HUES64 (cell line): ENCODE measurements around the gene NEUROD1.

Experiments
- H3K27ac ChIP-seq: 2 replicates; pipeline ENCODE4 v1.7.0; 2013; ENCODE audit warnings: low read depth, low read length, inconsistent platforms
- H3K27me3 ChIP-seq: 2 replicates; pipeline ENCODE4 v1.6.1; 2013; ENCODE audit warnings: mild to moderate bottlenecking, low read length; ENCODE audit not compliant: insufficient read depth
- H3K36me3 ChIP-seq: 2 replicates; pipeline ENCODE4 v1.6.1; 2013; ENCODE audit warnings: mild to moderate bottlenecking, low read length; ENCODE audit not compliant: insufficient read depth
- H3K4me1 ChIP-seq: 2 replicates; pipeline ENCODE4 v1.6.1; 2013; ENCODE audit warnings: mild to moderate bottlenecking, low read length, moderate library complexity; ENCODE audit not compliant: insufficient read depth
- H3K4me3 ChIP-seq: 2 replicates; pipeline ENCODE4 v1.5.1; 2013; ENCODE audit warnings: mild to moderate bottlenecking, low read length, moderate library complexity
- H3K9ac ChIP-seq: 2 replicates; pipeline ENCODE4 v1.6.1; 2013; ENCODE audit warnings: mild to moderate bottlenecking, low read depth, low read length
- H3K9me3 ChIP-seq: 2 replicates; pipeline ENCODE4 v1.6.1; 2013; ENCODE audit warnings: low read depth, low read length; ENCODE audit not compliant: insufficient read depth
- WGBS: fragments of 150-250, 120-280 bp; methylation state at CpG from one replicate; pipeline ENCODE4 v1.1.7; 2013; ENCODE audit warnings: missing lambda C conversion rate; 5-methylcytosine and 5-hydroxymethylcytosine counted together

The NEUROD1 gene

DNA sequence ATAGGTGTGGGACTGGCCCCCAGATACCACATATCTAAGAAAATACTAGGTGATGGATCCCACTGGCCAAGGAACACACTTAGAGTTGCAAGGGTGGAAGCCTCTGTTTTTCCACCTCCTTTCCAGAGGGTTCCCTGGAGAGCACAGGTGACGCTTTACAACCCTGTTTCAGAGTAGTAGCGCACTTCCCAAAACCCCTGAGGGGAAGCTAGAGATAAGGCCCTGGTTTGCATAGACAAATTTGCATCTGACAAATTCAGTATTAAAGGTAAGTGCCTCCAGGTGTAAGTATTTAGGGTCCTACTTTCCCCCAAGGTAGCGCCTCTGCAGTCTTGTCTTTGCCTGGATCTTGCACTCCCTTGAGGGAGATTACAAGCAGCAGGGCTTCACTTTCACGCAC is 22.9 kb downstream of the NEUROD1 start:
- Histone ChIP-seq H3K4me1 (peaks cover 7% of the 10 kb centered on the region; the same call in 1 of the 2 replicates), H3K27ac (no peak overlapping the region), H3K9me3 (no peaks in the 10 kb centered on the region), H3K9ac (no peak overlapping the region), H3K27me3 (peaks cover 98% of the 10 kb centered on the region), H3K4me3 (peak overlapping the region; percentile 74), H3K36me3 (no peaks in the 10 kb centered on the region)
- 8% methylated on average over 4 of the region's 4 CpGs for WGBS

DNA sequence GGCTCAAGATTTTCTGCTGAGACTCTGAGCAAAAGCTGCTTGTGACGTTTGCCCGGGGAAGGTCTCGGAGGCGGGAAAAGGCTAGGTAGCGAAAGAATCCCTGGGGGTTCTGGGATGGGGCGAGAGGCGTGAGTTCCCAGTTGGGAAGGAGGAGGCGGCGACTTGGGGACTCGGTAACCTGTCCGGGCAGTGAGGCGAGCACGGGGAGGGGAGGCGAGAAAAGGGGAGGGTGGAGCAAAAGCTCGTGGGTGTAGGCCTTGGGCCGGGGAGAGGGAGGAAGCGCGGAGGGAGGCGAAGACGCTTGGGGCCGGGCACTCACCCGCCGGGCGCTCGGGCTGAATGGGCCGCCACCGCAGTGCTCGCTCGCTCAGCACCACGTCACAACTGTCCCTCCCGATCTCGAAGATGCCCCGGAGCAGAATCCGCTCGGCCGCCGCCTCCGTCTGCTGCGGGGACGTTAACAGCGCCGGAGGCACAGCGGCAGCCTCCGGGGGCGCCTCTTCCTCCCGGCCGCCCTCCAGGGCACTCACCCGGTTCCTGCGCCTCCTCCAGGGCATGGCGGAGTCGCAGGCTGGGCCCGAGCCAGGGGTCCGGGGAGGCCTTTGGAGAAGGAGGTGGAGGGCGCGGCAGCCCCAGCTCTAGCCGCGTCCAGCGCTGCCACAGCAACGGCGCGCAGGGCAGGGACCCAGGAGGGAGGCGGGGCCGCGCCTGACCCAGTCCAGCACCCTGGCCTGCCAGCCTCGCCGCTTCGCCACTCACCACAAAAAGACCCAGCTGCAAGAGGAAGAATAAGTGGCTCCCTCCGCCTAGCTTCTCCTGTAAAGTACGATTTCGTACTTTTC is 23.6 kb downstream of the NEUROD1 start, which contains the start of gene CERKL:
TSS of gene CERKL (minus strand) at position 656 of the 842 bp plus-strand sequence. CDS start at position 557, 99 bp downstream.
- H3K9me3 ChIP-seq, result no peaks in the 10 kb centered on the region
- H3K27me3 ChIP-seq, result peaks cover 98% of the 10 kb centered on the region
- peak within 1 kb of the TSS; percentile 74 for H3K4me3 ChIP-seq
- H3K9ac ChIP-seq, result peak within 1 kb of the TSS; percentile 31; the same call in 1 of the 2 replicates
- no peaks in the 10 kb centered on the region for H3K36me3 ChIP-seq
- no peak within 1 kb of the TSS for H3K27ac ChIP-seq
- WGBS, result under 1% methylated on average over 70 of the region's 70 CpGs
- H3K4me1 ChIP-seq, result peaks cover 7% of the 10 kb centered on the region; the same call in 1 of the 2 replicates

DNA sequence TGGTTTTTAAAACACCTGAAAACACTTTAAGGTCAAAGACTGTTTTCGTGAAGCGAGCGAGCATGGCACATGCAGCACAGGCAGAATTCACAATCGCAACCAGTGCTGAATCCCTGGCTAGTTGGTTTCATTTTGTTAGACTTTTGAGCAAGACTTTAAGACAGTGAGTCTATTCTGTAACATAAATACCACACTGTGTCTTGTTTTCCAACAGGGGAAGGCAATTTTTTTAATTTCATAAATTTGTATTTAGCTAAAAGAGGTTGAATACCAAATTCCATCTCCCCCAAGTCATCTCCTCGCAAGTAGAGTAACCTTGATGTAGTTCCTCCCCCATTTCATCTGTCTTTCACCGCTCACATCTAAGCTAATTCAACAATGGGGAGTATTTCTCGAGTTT is 24.8 kb downstream of the NEUROD1 start:
- Histone ChIP-seq H3K9me3 (no peaks in the 10 kb centered on the region), H3K27ac (no peak overlapping the region), H3K27me3 (peaks cover 96% of the 10 kb centered on the region), H3K9ac (no peak overlapping the region), H3K4me1 (peaks cover 7% of the 10 kb centered on the region; the same call in 1 of the 2 replicates), H3K36me3 (no peaks in the 10 kb centered on the region), H3K4me3 (peak overlapping the region; percentile 74; the same call in 1 of the 2 replicates)
- WGBS, result 52% methylated on average over 5 of the region's 7 CpGs

DNA sequence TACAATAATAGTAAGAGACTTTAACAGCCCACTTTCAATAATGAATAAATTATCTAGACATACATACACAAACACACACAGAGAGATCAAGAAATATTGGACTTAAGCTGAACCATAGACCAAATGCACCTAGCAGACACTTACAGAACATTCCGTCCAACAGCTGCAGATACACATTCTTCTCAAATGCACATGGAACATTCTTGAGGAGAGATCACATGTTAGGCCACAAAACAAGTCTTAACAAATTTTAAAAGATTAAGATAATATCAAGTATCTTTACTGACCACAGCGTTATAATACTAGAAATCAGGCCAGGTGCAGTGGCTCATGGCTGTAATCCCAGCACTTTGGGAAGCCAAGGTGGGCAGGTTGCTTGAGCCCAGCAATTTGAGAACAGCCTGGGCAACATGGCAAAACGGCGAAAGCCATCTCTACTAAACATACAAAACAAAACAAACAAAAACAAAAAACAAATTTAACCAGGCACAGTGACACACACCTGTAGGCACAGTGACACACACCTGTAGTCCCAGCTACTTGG is 30.8 kb downstream of the NEUROD1 start:
- 88% methylated on average over 4 of the region's 4 CpGs for WGBS
- Histone ChIP-seq H3K27ac (no peak overlapping the region), H3K9me3 (no peaks in the 10 kb centered on the region), H3K36me3 (no peaks in the 10 kb centered on the region), H3K9ac (no peak overlapping the region), H3K27me3 (peaks cover 43% of the 10 kb centered on the region), H3K4me3 (no peak overlapping the region), H3K4me1 (no peaks in the 10 kb centered on the region)

DNA sequence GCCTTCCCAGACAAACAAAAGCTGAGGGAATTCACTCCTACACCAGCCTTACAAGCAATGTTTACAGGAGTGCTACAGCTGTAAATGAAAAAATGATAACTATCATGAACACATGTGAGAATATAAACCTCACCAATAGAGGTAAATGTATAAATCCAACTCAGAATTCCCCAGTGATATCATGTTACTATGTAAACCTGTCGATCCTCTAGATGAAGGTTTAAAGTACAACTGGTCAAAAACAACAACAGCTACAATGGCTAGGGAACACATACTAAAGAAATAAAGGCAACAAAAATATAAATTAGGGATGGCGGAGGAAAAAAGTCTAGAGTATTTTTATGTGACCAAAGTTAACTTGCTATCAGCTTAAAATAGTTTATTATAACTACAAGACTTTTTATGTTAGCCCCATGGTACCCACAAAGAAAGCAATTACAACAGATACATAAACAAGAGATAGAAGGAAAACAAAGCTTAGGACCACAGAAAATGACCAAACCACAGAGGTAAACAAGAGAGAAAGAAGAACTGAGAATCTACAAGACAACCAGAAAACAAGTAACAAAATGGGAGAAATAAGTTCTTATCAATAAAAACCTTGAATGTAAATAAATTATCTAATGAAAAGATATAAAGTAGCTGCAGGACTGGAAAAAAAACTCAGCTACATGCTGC is 31.7 kb downstream of the NEUROD1 start:
- WGBS, result 100% methylated on average over 1 of the region's 2 CpGs

DNA sequence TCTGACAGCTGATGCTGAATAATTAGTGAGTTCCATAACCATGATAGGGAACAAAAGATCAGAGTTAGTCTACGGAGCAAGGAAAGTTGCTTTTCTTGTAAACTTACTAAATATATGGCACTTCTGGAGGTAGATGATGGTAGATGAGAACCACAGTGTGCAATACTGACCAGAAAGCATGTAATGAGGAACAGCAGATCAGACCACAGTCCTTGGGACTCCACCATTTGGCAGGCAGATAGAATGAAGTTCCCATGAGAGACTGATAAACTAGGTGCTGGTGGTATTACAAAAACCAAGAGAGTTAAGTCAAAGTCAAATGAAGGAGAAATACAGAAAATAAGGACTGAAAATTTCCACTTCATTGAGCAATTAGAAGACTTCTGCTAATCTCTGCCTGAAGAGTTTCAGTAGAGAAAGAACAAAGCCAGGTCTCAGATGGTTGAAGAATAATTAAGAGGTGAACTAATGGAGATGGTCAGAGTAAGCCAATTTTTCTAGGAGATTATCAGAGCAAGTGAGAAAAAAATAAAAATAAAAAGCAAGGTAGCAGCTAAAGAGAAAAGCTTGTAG is 33.8 kb downstream of the NEUROD1 start:
- WGBS, result 75% methylated on average over 1 of the region's 1 CpG
- H3K36me3 ChIP-seq, result no peaks in the 10 kb centered on the region
- no peak overlapping the region for H3K9ac ChIP-seq
- H3K9me3 ChIP-seq, result no peaks in the 10 kb centered on the region
- peaks cover 15% of the 10 kb centered on the region for H3K27me3 ChIP-seq
- H3K27ac ChIP-seq, result no peak overlapping the region
- no peak overlapping the region for H3K4me3 ChIP-seq
- H3K4me1 ChIP-seq, result no peaks in the 10 kb centered on the region

More for the DNA sequence above, 31.7 kb downstream of the NEUROD1 start:
- Histone ChIP-seq H3K4me3 (no peak overlapping the region), H3K27me3 (peaks cover 34% of the 10 kb centered on the region), H3K27ac (no peak overlapping the region), H3K9me3 (no peaks in the 10 kb centered on the region), H3K9ac (no peak overlapping the region), H3K4me1 (no peaks in the 10 kb centered on the region), H3K36me3 (no peaks in the 10 kb centered on the region)

DNA sequence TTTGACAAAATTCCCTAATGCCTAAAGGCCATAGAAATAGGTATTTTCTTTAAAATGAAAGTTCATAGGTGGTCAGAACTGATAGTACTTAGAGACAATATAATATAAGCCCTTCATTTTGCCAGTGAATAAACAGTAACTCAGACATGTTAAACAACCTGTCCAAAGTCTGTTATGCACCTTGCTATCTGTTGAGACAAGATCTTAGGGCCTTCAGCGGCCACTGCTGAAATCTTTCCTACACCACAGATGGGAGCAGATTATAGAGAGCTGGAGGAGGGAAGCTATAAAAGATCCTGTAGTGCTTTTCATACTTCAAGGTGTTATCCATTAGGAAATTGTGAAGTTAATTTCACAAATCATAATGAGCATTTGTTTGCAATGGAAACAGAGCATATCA is 37.2 kb downstream of the NEUROD1 start:
- Histone ChIP-seq H3K9ac (no peak overlapping the region), H3K36me3 (no peaks in the 10 kb centered on the region), H3K27ac (no peak overlapping the region), H3K27me3 (0 out of 2 replicates have a peak, but pooled peaks cover 3% of the 10 kb centered on the region), H3K4me3 (no peak overlapping the region), H3K9me3 (no peaks in the 10 kb centered on the region), H3K4me1 (no peaks in the 10 kb centered on the region)
- WGBS, result 83% methylated on average over 1 of the region's 1 CpG

DNA sequence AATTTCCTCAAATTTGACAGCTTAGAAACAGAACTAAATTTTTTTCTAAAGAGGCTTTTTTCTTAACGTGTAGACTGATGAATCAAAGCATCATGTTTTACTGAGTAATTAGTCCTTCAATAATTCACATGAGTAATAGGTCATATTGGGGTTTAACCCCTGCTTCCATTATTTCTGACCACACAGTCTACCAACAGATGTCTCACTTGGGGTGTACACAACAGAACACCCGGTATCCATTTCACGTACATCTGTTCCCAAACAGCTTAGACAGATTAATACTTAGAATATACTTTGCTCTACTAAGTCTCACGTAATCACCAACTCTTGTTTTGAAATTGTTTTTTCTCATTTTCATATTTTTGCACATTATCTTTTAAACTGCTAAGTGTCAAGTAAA is 38.2 kb downstream of the NEUROD1 start:
- Histone ChIP-seq H3K4me1 (no peaks in the 10 kb centered on the region), H3K27me3 (no peaks in the 10 kb centered on the region), H3K4me3 (no peak overlapping the region), H3K27ac (no peak overlapping the region), H3K9me3 (no peaks in the 10 kb centered on the region), H3K9ac (no peak overlapping the region), H3K36me3 (no peaks in the 10 kb centered on the region)
- 96% methylated on average over 3 of the region's 4 CpGs for WGBS

DNA sequence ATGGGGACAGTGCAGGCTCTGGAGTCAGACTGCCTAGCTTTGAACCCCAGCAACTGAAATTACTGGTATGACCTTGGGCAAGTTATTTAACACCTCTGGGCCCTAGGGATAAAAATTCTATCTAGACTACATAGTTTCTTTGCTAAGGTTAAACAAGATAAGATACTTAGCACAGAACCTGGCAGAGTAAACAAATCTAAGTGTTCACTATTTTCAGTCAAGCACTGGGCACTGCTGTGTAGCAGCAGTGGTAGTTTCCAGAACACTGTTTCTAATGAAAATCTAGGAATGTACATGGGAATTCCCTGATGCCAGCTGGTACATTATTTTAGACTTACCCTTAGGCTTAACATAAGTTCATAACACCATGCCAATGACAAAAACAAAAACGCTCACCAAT is 40.6 kb downstream of the NEUROD1 start:
- Histone ChIP-seq H3K27me3 (no peaks in the 10 kb centered on the region), H3K9me3 (no peaks in the 10 kb centered on the region), H3K27ac (no peak overlapping the region), H3K4me1 (no peaks in the 10 kb centered on the region), H3K36me3 (no peaks in the 10 kb centered on the region), H3K9ac (no peak overlapping the region), H3K4me3 (no peak overlapping the region)
- 0% methylated on average over 1 of the region's 1 CpG for WGBS

DNA sequence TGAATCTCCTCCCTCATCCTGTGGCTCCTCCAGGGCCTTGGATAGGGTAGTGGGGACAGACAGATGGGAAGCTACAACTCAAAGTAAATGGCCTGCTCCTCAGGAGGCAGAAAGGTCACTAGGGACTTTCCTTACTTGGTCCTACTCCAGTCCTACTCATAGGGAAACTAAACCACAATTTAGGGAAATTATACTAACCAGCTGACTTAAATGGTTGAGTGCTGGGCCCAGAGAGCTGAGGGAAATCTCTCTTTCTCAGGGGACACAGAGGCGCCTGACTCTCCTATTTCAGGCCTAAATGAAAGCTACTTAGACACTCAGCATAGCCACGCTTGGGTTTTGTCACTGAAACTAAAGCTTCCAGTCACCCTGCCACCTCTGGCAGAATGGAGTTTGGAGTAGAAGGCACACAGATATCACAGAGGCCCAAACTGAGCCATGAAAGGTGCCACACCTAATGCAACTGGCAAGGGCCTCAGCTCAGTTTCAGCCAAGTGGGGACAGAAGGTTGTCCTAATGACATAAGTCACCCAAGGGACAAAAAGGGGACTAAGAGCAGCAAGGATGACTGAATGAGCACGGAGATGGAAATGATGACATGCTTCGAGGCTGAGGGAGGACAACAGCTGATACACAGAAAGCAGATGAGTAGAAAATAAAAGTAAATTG is 47.5 kb downstream of the NEUROD1 start:
- H3K27ac ChIP-seq, result no peak overlapping the region
- 95% methylated on average over 4 of the region's 4 CpGs for WGBS
- no peak overlapping the region for H3K9ac ChIP-seq
- H3K36me3 ChIP-seq, result no peaks in the 10 kb centered on the region
- H3K4me3 ChIP-seq, result no peak overlapping the region
- no peaks in the 10 kb centered on the region for H3K9me3 ChIP-seq
- H3K4me1 ChIP-seq, result no peaks in the 10 kb centered on the region
- 0 out of 2 replicates have a peak, but pooled peaks cover 3% of the 10 kb centered on the region for H3K27me3 ChIP-seq
